HepG2 (cell line): Measurements from ENCODE around the gene PVRIG. TPM values are rescaled to one million over a fixed set of nuclear protein-coding genes. Genes with fewer than 3 reads are reported as not detected.

Experiments used
- ATAC-seq: fragments of 200-7000 bp; cut with Tn5 transposase; 3 replicates; pipeline ENCODE4 v1.9.1; 2020; ENCODE audit warnings: mild to moderate bottlenecking, moderate library complexity
- BruUV-seq: library from RNA; stranded (reverse); fragments of 400-500 nt; replicated peaks from 2 replicates; lab custom pipeline; 2021; lab: Mats Ljungman, UMichigan
- CTCF ChIA-PET: fragments of 300-600 bp; formaldehyde crosslinking; extraction: SDS; loops from one replicate; lab custom pipeline; 2021; ENCODE audit warnings: low total read pairs, inconsistent platforms, low intra/inter-chr PET ratio; lab: Yijun Ruan, JAX
- POLR2A ChIA-PET: fragments of 350-600 bp; sonication (Branson Sonifier 250); formaldehyde crosslinking; loops from one replicate; lab custom pipeline; 2020; ENCODE audit warnings: antibody characterized with exemption, inconsistent platforms; lab: Yijun Ruan, JAX
- DNase-seq: peaks from one replicate; pipeline ENCODE4 v3.0.0-alpha.2; 2015; ENCODE audit warnings: low spot score
- FAIRE-seq: peaks from 3 replicates; lab custom pipeline; 2011; peaks lifted over from hg19 to GRCh38; lab: Jason Lieb, UNC
- H2AFZ ChIP-seq: one replicate; pipeline ENCODE4 v1.6.1; 2011; ENCODE audit warnings: low read length, inconsistent platforms
- H3K27ac ChIP-seq: fragments of 300-600 bp; 3 replicates; pipeline ENCODE4 v1.8.0; 2011; ENCODE audit warnings: mixed run types, mild to moderate bottlenecking, mixed read lengths, low read length, inconsistent platforms; ENCODE audit not compliant: insufficient read depth; ENCODE audit errors: extremely low read length
- H3K27me3 ChIP-seq, 2 experiments: fragments of 200-600 bp in 1 of 2; 2 replicates in 1 of 2; 3 replicates in 1 of 2; pipeline versions ENCODE4 v1.6.0 to v1.8.0; 2011; ENCODE audit warnings: low read length in 2 of 2, mild to moderate bottlenecking in 2 of 2, moderate library complexity in 2 of 2, inconsistent platforms in 1 of 2; ENCODE audit not compliant: insufficient read depth in 2 of 2, control insufficient read depth in 1 of 2
- H3K36me3 ChIP-seq, 2 experiments: fragments of 200-600 bp in 1 of 2; replicated peaks in 1 of 2; 2 replicates in 1 of 2; 3 replicates in 1 of 2; pipeline versions ENCODE4 v1.5.1 to v1.8.0; 2011; ENCODE audit warnings: low read length in 2 of 2, inconsistent platforms in 1 of 2; ENCODE audit not compliant: insufficient read depth in 2 of 2, control insufficient read depth in 1 of 2
- H3K4me1 ChIP-seq: 2 replicates; pipeline ENCODE4 v1.5.1; 2012; ENCODE audit warnings: low read length, inconsistent platforms; ENCODE audit not compliant: insufficient read depth
- H3K4me2 ChIP-seq: 2 replicates; pipeline ENCODE4 v1.6.0; 2011; ENCODE audit warnings: low read depth, low read length, inconsistent platforms
- H3K4me3 ChIP-seq, 3 experiments: fragments of 200-600 bp in 1 of 3; sonication (generic), shearing (Covaris generic) in 1 of 3; replicated peaks in 1 of 3; 2 replicates each; pipeline ENCODE4 v1.5.1; 2011 to 2016; ENCODE audit warnings: low read length in 3 of 3, inconsistent platforms in 2 of 3, low read depth in 2 of 3, mild to moderate bottlenecking in 2 of 3, control low read depth in 1 of 3, mixed read lengths in 1 of 3; ENCODE audit not compliant: insufficient read depth in 1 of 3
- H3K79me2 ChIP-seq: one replicate; pipeline ENCODE4 v1.6.1; 2011; ENCODE audit warnings: low read length, inconsistent platforms; ENCODE audit not compliant: insufficient read depth
- H3K9ac ChIP-seq: 2 replicates; pipeline ENCODE4 v1.6.0; 2011; ENCODE audit warnings: mild to moderate bottlenecking, low read depth, low read length, inconsistent platforms; ENCODE audit not compliant: insufficient read depth
- H3K9me3 ChIP-seq: 2 replicates; pipeline ENCODE4 v1.5.1; 2012; ENCODE audit warnings: mild to moderate bottlenecking, low read length
- H4K20me1 ChIP-seq: 2 replicates; pipeline ENCODE4 v1.6.0; 2011; ENCODE audit warnings: inconsistent platforms, mild to moderate bottlenecking, low read length, moderate library complexity; ENCODE audit not compliant: insufficient read depth
- ARID5B ChIP-seq: IDR thresholded peaks from 2 replicates; pipeline ENCODE4 v1.4.0; 2020; ENCODE audit warnings: mild to moderate bottlenecking, missing genetic modification reagents
- CSRNP2 ChIP-seq: sonication (generic); formaldehyde crosslinking; conservative IDR thresholded peaks from 2 replicates; pipeline ENCODE4 v1.8.0; 2022; ENCODE audit warnings: low read depth, missing genetic modification reagents
- WGBS: methylation state at CpG from one replicate; pipeline ENCODE4 v1.1.6; 2017; ENCODE audit warnings: low lambda C conversion rate; 5-methylcytosine and 5-hydroxymethylcytosine counted together
- in situ Hi-C: cut with HindIII; loops from 2 replicates; pipeline ENCODE4 v1.10.0; 2017; ENCODE audit warnings: low pct_unique_long_range_greater_than_20kb; ENCODE audit not compliant: extremely low pct_ligation_motif_present
- intact Hi-C: fragments of 100-400 bp; cut with micrococcal nuclease; formaldehyde crosslinking; loops from one replicate; pipeline ENCODE4 v1.10.0; 2022; ENCODE audit not compliant: unreplicated experiment
- polyA plus RNA-seq, 8 experiments: library from polyadenylated mRNA; depleted of rRNA in 3 of 8; stranded (reverse) in 7 of 8; unstranded in 1 of 8; fragments of >200 nt; fragmentation: Illumina TruSeq in 4 of 8; extraction: Trizol in 4 of 8; gene quantifications; 2 replicates each; pipeline versions ENCODE4 v1.2.1 to v1.2.3, GENCODE V29; 2011 to 2016; ENCODE audit warnings: low read depth in 4 of 8, missing spikeins in 1 of 8, mixed read lengths in 1 of 8; ENCODE audit not compliant: insufficient read depth in 1 of 8
- total RNA-seq, 5 experiments: library from RNA; depleted of rRNA; stranded (reverse); fragments of >200 nt; fragmentation: Illumina TruSeq; extraction: Trizol; gene quantifications; 2 replicates each; pipeline ENCODE4 v1.2.3, GENCODE V29; 2016; ENCODE audit warnings: low read depth in 1 of 5

Gene PVRIG
- total and polyA plus RNA-seq, 2 of the 13 experiments (the other 11 are each of a cell fraction or from before 2014, with no cell fraction given) = not detected

DNA sequence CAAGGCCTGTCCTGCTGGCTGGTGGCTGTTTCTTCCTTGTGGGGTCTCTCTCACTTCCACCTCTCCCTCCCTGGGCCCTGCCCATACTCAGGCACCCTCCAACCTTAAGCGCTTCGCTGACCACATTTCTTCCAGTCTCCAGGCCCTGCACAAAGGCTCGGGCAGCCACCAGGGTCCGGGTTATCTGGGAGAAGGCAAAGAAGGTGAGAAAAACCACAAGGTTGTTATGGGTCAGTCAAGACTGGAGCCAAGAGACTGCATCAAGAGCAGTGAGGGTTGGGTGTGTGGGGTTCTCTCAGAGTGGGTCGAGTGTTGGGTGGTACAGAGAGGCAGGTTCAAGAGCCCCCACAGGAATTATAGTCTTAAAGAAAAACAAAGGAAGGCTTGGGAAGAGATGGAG lies 45.2 kb upstream of the PVRIG start:
- FAIRE-seq (no peak), DNase-seq (no peak), ATAC-seq (no peak)
- H3K4me2 ChIP-seq = no peak overlapping the region
- no peak overlapping the region for H3K9ac ChIP-seq
- no TSS peak for BruUV-seq
- POLR2A ChIA-PET = no interaction called here
- peaks cover 3 to 23% of the 10 kb centered on the region in 2 experiments; a peak in 3 of 5 replicates for H3K27me3 ChIP-seq
- WGBS = 83% methylated on average over 5 of the region's 5 CpGs
- in situ Hi-C loops = no loop called here
- H3K27ac ChIP-seq = no peak overlapping the region
- no peaks in the 10 kb centered on the region for H3K36me3 ChIP-seq
- H3K4me3 ChIP-seq = no peak overlapping the region
- intact Hi-C loops = no loop called here
- peaks cover 29% of the 10 kb centered on the region for H3K4me1 ChIP-seq
- no peaks in the 10 kb centered on the region for H4K20me1 ChIP-seq
- CTCF ChIA-PET = no interaction called here
- no peak overlapping the region for H2AFZ ChIP-seq
- H3K79me2 ChIP-seq = no peaks in the 10 kb centered on the region
- TF ChIP-seq CSRNP2 (CRISPR knock-in tag) = no peak
- TF ChIP-seq ARID5B (CRISPR knock-in tag) = no peak
- TF ChIP-seq, all 625 proteins: peak for 0
- H3K9me3 ChIP-seq = no peaks in the 10 kb centered on the region
